WTC11 (cell line): ENCODE measurements around the gene BBS4.
"Not testable (repeated sequence)": the region's sequence is repeated elsewhere in the genome, so short reads cannot be mapped to it uniquely, and the experiment has no call there.

ENCODE experiments used
- CREB1 ChIP-seq: sonication (generic); formaldehyde crosslinking; IDR thresholded peaks from 2 replicates; pipeline ENCODE4 v1.8.0; 2023; ENCODE audit warnings: mild to moderate bottlenecking, missing genetic modification reagents
- GTF2I ChIP-seq: fragments of 250-450 bp; sonication (Bioruptor Pico); conservative IDR thresholded peaks from 2 replicates; pipeline ENCODE4 v1.4.0; 2021; ENCODE audit warnings: mild to moderate bottlenecking
- NFATC4 ChIP-seq: fragments of 250-450 bp; sonication (Bioruptor Pico); IDR thresholded peaks from 2 replicates; pipeline ENCODE4 v1.9.0; 2021; ENCODE audit warnings: mild to moderate bottlenecking
- NFYB ChIP-seq: sonication (generic); formaldehyde crosslinking; conservative IDR thresholded peaks from 2 replicates; pipeline ENCODE4 v1.8.0; 2022; ENCODE audit warnings: low read depth, missing genetic modification reagents
- NR1H2 ChIP-seq: sonication (generic); formaldehyde crosslinking; IDR thresholded peaks from 2 replicates; pipeline ENCODE4 v1.9.0; 2021; ENCODE audit warnings: mild to moderate bottlenecking, moderate library complexity, missing genetic modification reagents
- NR3C1 ChIP-seq: sonication (generic); formaldehyde crosslinking; conservative IDR thresholded peaks from 2 replicates; pipeline ENCODE4 v1.8.1; 2023; ENCODE audit warnings: low read depth, mild to moderate bottlenecking, missing genetic modification reagents
- TP53 ChIP-seq: sonication (generic); formaldehyde crosslinking; IDR thresholded peaks from 2 replicates; pipeline ENCODE4 v1.8.1; 2023; ENCODE audit warnings: mild to moderate bottlenecking, missing genetic modification reagents
- TF ChIP-seq, protein P1 (sequence below): fragments of 200-600 bp; IDR thresholded peaks from 2 replicates; pipeline ENCODE4 v1.8.0; 2022; ENCODE audit warnings: antibody characterized with exemption
- TF ChIP-seq, protein P2 (sequence below): sonication (generic); formaldehyde crosslinking; conservative IDR thresholded peaks from 2 replicates; pipeline ENCODE4 v1.8.1; 2022; ENCODE audit warnings: mild to moderate bottlenecking, missing genetic modification reagents
- TF ChIP-seq, protein P3 (sequence below): sonication (generic); formaldehyde crosslinking; IDR thresholded peaks from 2 replicates; pipeline ENCODE4 v1.8.0; 2022; ENCODE audit warnings: mild to moderate bottlenecking, missing genetic modification reagents
- TF ChIP-seq, protein P4 (sequence below): sonication (generic); formaldehyde crosslinking; IDR thresholded peaks from 2 replicates; pipeline ENCODE4 v1.8.0; 2022; ENCODE audit warnings: mild to moderate bottlenecking, missing genetic modification reagents
- TF ChIP-seq, protein P5 (sequence below): sonication (generic); formaldehyde crosslinking; conservative IDR thresholded peaks from 2 replicates; pipeline ENCODE4 v1.8.1; 2023; ENCODE audit warnings: mild to moderate bottlenecking, low read depth, missing genetic modification reagents, moderate library complexity

DNA sequence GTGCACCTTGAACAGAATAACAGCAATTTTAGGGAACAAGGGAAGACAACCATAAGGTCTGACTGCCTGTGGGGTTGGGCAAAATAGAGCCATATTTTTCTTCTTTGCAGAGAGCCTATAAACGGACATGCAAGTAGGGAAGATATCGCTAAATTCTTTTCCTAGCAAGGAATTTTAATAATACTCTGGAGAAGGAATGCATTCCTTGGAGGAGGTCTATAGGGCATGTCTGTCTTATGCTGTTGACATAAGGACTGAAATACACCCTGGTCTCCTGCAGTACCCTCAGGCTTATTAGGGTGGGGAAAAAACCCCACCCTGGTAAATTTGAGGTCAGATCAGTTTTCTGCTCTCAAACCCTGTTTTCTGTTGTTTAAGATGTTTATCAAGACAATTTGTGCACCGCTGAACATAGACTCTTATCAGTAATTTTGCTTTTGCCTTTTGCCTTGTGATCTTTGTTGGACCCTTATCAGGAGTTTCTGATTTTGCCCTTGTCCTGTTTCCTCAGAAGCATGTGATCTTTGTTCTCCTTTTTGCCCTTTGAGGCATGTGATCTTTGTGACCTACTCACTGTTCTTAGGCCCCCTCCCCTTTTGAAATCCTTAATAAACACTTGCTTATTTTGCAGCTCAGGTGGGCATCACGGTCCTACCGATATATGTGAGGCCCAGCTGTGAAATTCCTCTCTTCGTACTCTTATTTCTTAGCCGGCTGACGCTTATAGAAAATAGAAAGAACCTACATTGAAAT is 22.7 kb downstream of the BBS4 start:
- TF ChIP-seq, protein P1, sequence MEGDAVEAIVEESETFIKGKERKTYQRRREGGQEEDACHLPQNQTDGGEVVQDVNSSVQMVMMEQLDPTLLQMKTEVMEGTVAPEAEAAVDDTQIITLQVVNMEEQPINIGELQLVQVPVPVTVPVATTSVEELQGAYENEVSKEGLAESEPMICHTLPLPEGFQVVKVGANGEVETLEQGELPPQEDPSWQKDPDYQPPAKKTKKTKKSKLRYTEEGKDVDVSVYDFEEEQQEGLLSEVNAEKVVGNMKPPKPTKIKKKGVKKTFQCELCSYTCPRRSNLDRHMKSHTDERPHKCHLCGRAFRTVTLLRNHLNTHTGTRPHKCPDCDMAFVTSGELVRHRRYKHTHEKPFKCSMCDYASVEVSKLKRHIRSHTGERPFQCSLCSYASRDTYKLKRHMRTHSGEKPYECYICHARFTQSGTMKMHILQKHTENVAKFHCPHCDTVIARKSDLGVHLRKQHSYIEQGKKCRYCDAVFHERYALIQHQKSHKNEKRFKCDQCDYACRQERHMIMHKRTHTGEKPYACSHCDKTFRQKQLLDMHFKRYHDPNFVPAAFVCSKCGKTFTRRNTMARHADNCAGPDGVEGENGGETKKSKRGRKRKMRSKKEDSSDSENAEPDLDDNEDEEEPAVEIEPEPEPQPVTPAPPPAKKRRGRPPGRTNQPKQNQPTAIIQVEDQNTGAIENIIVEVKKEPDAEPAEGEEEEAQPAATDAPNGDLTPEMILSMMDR = not testable (repeated sequence)
- not testable (repeated sequence) for TF ChIP-seq TP53 (CRISPR knock-in tag); NFYB (CRISPR knock-in tag); GTF2I (CRISPR knock-in tag); CREB1 (CRISPR knock-in tag); NR3C1; NR1H2; NFATC4 (CRISPR knock-in tag)
- TF ChIP-seq, protein P2, sequence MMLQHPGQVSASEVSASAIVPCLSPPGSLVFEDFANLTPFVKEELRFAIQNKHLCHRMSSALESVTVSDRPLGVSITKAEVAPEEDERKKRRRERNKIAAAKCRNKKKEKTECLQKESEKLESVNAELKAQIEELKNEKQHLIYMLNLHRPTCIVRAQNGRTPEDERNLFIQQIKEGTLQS (CRISPR knock-in tag) = not testable (repeated sequence)
- TF ChIP-seq, protein P3, sequence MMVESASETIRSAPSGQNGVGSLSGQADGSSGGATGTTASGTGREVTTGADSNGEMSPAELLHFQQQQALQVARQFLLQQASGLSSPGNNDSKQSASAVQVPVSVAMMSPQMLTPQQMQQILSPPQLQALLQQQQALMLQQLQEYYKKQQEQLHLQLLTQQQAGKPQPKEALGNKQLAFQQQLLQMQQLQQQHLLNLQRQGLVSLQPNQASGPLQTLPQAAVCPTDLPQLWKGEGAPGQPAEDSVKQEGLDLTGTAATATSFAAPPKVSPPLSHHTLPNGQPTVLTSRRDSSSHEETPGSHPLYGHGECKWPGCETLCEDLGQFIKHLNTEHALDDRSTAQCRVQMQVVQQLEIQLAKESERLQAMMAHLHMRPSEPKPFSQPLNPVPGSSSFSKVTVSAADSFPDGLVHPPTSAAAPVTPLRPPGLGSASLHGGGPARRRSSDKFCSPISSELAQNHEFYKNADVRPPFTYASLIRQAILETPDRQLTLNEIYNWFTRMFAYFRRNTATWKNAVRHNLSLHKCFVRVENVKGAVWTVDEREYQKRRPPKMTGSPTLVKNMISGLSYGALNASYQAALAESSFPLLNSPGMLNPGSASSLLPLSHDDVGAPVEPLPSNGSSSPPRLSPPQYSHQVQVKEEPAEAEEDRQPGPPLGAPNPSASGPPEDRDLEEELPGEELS (CRISPR knock-in tag) = not testable (repeated sequence)
- TF ChIP-seq, protein P4, sequence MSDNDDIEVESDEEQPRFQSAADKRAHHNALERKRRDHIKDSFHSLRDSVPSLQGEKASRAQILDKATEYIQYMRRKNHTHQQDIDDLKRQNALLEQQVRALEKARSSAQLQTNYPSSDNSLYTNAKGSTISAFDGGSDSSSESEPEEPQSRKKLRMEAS = not testable (repeated sequence)
- TF ChIP-seq, protein P5, sequence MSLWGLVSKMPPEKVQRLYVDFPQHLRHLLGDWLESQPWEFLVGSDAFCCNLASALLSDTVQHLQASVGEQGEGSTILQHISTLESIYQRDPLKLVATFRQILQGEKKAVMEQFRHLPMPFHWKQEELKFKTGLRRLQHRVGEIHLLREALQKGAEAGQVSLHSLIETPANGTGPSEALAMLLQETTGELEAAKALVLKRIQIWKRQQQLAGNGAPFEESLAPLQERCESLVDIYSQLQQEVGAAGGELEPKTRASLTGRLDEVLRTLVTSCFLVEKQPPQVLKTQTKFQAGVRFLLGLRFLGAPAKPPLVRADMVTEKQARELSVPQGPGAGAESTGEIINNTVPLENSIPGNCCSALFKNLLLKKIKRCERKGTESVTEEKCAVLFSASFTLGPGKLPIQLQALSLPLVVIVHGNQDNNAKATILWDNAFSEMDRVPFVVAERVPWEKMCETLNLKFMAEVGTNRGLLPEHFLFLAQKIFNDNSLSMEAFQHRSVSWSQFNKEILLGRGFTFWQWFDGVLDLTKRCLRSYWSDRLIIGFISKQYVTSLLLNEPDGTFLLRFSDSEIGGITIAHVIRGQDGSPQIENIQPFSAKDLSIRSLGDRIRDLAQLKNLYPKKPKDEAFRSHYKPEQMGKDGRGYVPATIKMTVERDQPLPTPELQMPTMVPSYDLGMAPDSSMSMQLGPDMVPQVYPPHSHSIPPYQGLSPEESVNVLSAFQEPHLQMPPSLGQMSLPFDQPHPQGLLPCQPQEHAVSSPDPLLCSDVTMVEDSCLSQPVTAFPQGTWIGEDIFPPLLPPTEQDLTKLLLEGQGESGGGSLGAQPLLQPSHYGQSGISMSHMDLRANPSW (CRISPR knock-in tag) = not testable (repeated sequence)
